Activated effector memory CD4-positive, alpha-beta T cell treated with Interleukin-2 at 50 U/mL for 16 hours (primary cell): ENCODE data around the gene PTGES3L.
A peak's percentile ranks its signal among the peaks of the same experiment; 100 is the strongest.
"Not testable (repeated sequence)": the region's sequence is repeated elsewhere in the genome, so short reads cannot be mapped to it uniquely, and the experiment has no call there.

Experiments used
- DNase-seq: peaks from one replicate; pipeline ENCODE4 v3.0.0-alpha.2; 2020

The PTGES3L gene

GRCh38 chr17:42980274-42980765 lies 440 bp upstream of the PTGES3L start, which contains the start of gene RUNDC1:
Gene RUNDC1, plus strand, starts transcription at chr17:42980565. Its CDS starts 12 bp downstream, at chr17:42980577.
- DNase-seq: peak; percentile 86

- DNase-seq: not testable (repeated sequence)
Measured at GRCh38 chr17:42975701-42976100, 4.2 kb downstream of the PTGES3L start.

GRCh38 chr17:42975265-42975664 lies 4.6 kb downstream of the PTGES3L start:
- DNase-seq: no peak

DNA sequence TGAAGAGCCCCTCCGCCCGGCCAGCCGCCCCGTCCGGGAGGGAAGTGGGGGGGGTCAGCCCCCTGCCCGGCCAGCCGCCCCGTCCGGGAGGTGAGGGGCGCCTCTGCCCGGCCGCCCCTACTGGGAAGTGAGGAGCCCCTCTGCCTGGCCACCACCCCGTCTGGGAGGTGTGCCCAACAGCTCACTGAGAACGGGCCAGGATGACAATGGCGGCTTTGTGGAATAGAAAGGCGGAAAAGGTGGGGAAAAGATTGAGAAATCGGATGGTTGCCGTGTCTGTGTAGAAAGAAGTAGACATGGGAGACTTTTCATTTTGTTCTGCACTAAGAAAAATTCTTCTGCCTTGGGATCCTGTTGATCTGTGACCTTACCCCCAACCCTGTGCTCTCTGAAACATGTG lies 6.6 kb downstream of the PTGES3L start:
- DNase-seq: not testable (repeated sequence)

- DNase-seq: no peak
Measured at GRCh38 chr17:42971589-42971988, 8.3 kb downstream of the PTGES3L start.

GRCh38 chr17:42969001-42969581 lies 10.8 kb downstream of the PTGES3L start:
- no peak for DNase-seq

DNA sequence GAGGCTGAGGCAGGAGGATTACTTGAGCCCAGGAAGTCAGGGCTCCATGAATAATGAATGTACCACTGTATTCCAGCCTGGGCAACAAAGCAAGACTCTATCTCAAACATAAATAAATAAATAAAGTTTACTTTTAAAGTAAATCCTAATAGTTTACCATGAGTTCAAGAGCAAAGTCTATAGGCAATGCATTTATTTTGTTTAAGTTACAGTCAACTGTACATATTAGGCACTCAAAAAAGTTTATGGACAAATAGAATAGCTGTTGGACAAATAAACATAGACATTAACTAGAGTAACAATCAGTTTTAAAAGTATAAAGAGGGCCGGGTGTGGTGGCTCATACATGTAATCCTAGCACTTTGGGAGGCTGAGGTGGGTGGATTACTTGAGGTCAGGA lies 12.0 kb downstream of the PTGES3L start:
- DNase-seq: no peak

GRCh38 chr17:42964161-42964932 lies 15.5 kb downstream of the PTGES3L start, which contains the start of gene AARSD1:
Gene AARSD1, minus strand, starts transcription at chr17:42964454. Its CDS starts 14 bp downstream, at chr17:42964440.
- DNase-seq: peak; percentile 81

DNA sequence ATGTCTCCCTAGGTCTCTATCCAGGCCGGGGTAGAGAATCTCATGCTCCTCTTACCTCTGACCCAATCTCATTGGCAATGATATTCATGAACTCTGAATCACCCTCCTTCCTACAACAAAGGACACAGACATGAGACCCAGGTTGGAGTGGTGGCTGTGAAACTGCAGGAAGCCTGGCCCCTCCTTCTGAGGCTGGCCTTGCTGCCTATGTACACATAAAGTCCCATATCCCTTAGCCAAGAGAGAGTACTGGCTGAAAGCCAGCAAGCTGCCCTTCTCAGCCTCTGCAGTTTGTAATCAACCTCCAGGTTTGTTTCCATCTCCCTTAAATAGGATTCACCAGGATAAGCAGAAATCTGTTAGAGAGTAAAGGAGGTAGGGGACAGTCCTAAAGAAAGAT lies 26.2 kb downstream of the PTGES3L start:
- no peak for DNase-seq

GRCh38 chr17:42950044-42950783 lies 29.7 kb downstream of the PTGES3L start:
- DNase-seq: no peak

- no peak for DNase-seq
Measured at GRCh38 chr17:42946812-42947211, 33.1 kb downstream of the PTGES3L start.

GRCh38 chr17:42944211-42944610 lies 35.7 kb downstream of the PTGES3L start:
- no peak for DNase-seq

- DNase-seq: no peak
Measured at GRCh38 chr17:42937712-42938596, 41.9 kb downstream of the PTGES3L start.

GRCh38 chr17:42929497-42929844 lies 50.4 kb downstream of the PTGES3L start:
- no peak for DNase-seq

GRCh38 chr17:42928714-42929496 lies 51.0 kb downstream of the PTGES3L start:
- no peak for DNase-seq

DNA sequence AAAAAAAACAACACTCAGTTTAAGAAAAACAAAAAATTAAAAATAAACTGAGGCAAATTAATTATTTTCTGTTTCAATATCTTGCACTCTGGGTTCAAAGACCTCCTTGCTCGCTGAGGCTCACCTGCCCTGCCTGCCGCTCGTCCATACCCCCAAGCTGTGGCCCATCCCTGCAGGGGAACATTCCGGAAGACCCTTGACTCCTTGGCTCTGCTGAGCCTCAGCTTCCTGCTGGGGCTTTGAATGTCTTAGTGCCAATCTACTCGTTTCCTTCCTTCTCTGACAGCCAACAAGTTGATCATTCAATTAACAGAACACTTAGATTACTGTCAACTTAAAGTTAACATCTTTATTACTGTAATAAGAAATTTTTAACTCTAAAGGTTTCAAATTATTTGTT lies 55.0 kb downstream of the PTGES3L start:
- DNase-seq: no peak

DNA sequence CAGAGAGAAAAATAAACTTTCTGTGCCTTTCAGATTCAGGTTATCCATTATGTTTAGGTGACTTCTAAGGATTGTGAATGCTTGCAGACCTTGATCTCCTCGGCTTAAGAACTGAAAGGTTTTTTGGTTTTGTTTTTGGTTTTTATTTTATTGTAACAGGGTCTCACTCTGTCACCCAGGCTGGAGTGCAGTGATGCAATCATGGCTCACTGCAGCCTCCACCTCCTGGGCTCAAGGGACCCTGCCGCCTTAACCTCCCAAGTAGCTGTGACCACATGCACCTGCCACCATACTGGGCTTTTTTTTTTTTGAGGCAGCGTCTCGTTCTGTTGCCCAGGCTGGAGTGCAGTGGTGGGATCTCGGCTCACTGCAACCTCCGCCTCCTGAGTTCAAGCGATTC lies 56.4 kb downstream of the PTGES3L start:
- DNase-seq: not testable (repeated sequence)

GRCh38 chr17:42922294-42922693 lies 57.6 kb downstream of the PTGES3L start:
- DNase-seq: no peak

- no peak for DNase-seq
Measured at GRCh38 chr17:42920922-42921321, 59.0 kb downstream of the PTGES3L start.

DNA sequence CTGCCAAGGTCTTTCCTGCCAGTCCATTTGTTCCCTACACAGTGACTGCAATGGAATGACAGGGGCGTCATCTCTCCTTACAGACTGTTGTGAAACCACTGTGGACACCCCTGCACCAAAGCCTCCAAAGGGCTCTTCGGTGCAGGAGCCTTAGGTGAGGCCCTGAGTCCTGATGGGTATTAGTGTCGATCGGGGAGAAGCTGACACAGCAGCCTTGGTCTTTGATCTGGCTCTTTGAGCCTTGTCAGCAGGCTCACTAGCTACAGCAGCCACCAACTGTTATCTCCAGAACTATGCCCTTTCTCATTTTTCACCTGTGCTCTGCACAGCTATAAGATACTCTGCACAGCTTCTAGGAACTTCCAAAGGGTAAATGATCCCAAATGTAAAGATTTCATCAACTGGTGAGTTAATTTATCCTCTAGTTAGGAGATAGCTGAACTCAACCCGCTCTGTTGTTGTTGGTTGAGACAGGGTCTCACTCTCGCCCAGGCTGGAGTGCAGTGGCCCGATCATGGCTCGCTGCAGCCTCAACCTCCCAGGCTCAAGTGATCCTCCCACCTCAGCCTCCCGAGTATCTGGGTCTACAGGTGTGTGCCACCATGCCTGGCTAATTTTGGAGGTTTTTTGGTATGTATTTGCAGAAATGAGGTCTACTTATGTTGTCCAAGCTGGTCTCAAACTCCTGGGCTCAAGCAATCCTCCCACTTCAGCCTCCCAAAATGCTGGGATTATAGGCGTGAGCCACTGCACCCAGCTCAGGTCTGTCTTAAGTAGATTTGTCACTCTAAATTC lies 59.6 kb downstream of the PTGES3L start:
- no peak for DNase-seq
